ENCODE measurements around the gene TBC1D22A. TPM values are rescaled to one million over a fixed set of nuclear protein-coding genes. Genes with fewer than 3 reads are reported as not detected.
"Not testable (repeated sequence)": the region's sequence is repeated elsewhere in the genome, so short reads cannot be mapped to it uniquely, and the experiment has no call there.

TBC1D22A gene
- total RNA-seq = 8.9 TPM

DNA sequence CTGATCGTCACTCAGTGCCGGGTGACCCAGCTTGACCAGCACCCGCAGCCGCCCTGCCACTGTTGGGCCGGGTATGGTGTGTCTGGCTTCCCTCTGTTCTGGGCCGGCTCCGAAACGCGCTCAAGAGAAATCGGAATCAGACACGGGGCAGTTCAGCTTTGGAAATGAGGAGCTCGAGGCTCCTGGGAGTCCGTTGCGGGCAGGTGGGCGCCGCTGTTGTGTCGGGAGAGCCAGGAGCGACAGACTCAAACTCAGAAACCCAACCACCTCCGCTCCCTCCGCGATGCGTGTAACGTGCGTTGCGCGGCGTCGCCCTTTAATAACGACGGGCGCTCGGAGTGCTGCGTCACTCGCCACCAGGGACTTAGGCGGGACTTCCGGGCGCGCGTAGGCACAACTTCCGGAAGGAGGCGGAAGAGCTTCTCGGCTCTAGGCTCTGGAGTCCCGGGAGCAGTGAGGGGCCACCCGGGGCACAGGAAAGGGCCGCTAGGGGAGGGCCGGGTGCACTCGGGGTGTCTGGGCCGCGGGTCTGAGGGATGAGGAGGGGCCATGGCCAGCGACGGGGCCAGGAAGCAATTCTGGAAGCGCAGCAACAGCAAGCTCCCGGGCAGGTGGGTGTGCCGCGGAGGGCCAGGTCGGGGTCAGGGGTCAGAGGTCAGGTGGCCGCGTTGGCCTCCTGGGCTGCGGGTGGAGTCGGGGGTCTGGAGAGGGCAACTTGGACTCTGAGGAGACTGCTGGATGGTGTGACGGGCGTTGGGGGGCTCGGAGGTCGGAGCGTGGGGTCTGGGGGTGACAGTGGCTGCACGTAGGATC lies at the start of gene TBC1D22A:
Gene TBC1D22A, plus strand, starts transcription at position 413 of the 813 bp plus-strand sequence. Its CDS starts 137 bp downstream, at position 550.
- DNase-seq = peak; percentile 89

GRCh38 chr22:46714550-46714949 lies 47.9 kb upstream of the TBC1D22A start:
- no peak for DNase-seq

DNA sequence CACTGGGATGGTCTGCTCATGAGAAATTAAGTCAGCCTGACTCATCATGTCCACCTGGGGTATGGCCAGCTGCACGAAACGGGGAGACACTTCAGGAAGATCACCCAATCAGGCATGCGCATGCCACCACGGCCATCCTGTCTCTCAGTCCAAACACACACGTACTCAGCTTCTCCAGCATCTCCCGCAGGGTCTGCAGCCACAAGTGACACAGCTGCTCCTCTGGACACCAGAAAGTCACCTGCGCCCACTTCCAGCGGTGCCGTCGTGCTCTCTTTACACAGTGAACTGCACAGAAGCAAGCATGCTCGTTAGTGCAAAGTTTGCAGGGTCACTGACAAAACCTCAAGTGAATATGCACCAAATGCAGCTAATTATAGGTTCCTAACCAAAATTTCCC lies 42.5 kb upstream of the TBC1D22A start:
- DNase-seq = no peak

- DNase-seq = no peak
Measured at GRCh38 chr22:46721501-46722085, 40.9 kb upstream of the TBC1D22A start.

DNA sequence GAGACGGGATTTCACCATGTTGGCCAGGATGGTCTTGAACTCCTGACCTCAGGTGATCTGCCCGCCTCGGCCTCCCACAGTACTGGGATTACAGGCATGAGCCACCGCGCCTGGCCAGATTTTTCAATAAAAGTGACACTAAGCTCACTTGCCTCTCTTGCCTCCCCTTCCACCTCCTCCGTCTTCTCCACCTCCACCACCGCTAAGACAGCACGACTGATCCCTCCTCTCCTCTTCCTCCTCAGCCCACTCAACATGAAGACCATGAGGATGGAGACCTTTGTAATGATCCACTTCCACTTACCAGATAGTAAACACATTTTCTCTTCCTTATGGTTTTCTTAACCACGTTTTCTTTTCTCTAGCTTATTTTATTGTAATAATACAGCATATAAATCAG lies 38.6 kb upstream of the TBC1D22A start:
- no peak for DNase-seq

DNA sequence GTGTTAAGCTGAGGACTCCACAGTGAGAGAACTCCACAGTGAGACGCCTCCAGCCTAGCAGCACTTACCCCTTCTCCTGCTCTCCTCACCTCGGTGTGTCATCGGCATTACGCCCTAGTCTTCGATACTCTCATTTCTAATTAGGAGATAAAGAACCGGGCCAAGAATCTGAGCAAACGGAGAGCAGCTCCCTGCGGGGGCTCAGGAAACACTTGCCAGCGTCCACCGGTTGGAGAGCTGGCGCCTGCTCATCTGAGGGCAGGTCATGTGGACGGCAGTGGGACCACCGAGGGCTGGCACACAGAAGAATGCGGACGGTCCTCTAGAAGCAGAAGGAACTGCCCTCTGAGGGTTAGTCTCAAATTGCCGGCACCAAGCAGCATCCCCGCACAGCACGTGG lies 37.4 kb upstream of the TBC1D22A start:
- DNase-seq = no peak

GRCh38 chr22:46726066-46726985 lies 36.1 kb upstream of the TBC1D22A start:
- DNase-seq = no peak

- no peak for DNase-seq
Measured at GRCh38 chr22:46726986-46727317, 35.5 kb upstream of the TBC1D22A start.

- no peak for DNase-seq
Measured at GRCh38 chr22:46727813-46728364, 34.6 kb upstream of the TBC1D22A start.

GRCh38 chr22:46728470-46728869 lies 34.0 kb upstream of the TBC1D22A start:
- DNase-seq = no peak

- no peak for DNase-seq
Measured at GRCh38 chr22:46730568-46731245, 31.7 kb upstream of the TBC1D22A start.

- no peak for DNase-seq
Measured at GRCh38 chr22:46731246-46732040, 31.0 kb upstream of the TBC1D22A start.

DNA sequence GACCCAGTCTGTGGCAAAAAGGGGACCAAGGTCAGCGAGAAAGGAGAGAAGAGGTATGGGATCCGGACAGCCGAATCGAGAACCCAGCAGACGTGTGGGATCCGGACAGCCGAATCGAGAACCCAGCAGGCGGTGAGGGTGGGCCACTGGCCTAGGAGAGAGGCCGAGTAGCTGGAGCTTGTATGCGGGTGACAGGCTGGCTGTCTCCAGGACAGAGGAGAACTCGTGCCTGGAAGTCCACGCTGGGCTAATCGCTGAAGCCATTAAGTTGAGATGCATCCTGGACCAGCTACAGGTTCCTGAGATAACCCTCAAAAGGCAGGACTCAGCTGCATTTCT lies 30.4 kb upstream of the TBC1D22A start:
- DNase-seq = no peak

DNA sequence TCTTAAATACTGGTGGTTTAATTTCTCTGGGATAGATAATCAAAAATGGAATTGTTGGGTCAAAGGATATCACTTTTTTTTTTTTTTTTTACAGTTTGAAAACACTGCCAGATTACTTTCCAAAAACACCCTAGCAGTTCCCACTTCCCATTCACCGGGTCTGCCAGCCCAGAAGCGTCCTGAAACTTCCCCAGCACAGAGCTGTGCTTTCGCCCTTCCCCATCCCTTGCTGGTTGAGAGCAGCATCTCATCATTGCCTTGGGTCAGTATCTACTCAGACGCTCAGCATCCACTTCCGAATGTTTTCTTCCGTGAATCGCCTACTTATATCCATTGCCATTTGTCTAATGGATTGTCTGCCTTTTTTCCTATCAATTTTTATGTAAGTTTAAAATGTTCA lies 29.9 kb upstream of the TBC1D22A start:
- DNase-seq = no peak

GRCh38 chr22:46734213-46734722 lies 28.2 kb upstream of the TBC1D22A start:
- DNase-seq = not testable (repeated sequence)

- no peak for DNase-seq
Measured at GRCh38 chr22:46734830-46735453, 27.5 kb upstream of the TBC1D22A start.

GRCh38 chr22:46735747-46736608 lies 26.5 kb upstream of the TBC1D22A start:
- DNase-seq = no peak

DNA sequence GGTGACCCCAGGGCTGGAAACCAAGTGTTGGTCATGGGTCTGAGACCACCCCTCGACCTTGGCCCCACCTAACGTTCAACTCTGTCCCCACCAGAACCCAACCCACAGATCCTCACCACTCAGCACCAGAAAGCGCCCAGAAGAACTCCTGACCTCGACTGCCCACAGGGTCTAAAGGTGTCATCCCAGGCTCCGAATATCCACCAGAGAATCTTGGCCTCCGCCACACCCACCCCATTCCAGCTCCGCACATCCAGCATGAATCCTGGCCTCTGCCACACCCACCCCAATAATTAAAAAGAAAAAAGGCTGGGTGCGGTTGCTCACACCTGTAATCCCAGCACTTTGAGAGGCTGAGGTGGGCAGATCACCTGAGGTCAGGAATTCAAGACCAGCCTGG lies 25.7 kb upstream of the TBC1D22A start:
- no peak for DNase-seq

All from skin of body (tissue), 2 donors.